K562 treated with DMSO at 1 percent for 12 hours (cell line): ENCODE measurements around the gene ZNHIT2. TPM values are rescaled to one million over a fixed set of nuclear protein-coding genes. Genes with fewer than 3 reads are reported as not detected.

Experiments
- total RNA-seq: library from RNA; unstranded; fragments of 300-600 nt; gene quantifications from 2 replicates; pipeline ENCODE4 v1.2.3, GENCODE V29; 2022; ENCODE audit not compliant: insufficient read depth

The ZNHIT2 gene
- total RNA-seq = 23.0 and 39.0 TPM in 2 replicates

GRCh38 chr11:65117206-65118096 lies at the start of gene ZNHIT2:
Gene ZNHIT2, minus strand, starts transcription at chr11:65117701. Its CDS starts 48 bp downstream, at chr11:65117653.

GRCh38 chr11:65134240-65134951 lies 16.9 kb upstream of the ZNHIT2 start, which contains the start of gene SYVN1:
Gene SYVN1, minus strand, starts transcription at chr11:65134519. Its CDS starts 918 bp downstream, at chr11:65133601.

DNA sequence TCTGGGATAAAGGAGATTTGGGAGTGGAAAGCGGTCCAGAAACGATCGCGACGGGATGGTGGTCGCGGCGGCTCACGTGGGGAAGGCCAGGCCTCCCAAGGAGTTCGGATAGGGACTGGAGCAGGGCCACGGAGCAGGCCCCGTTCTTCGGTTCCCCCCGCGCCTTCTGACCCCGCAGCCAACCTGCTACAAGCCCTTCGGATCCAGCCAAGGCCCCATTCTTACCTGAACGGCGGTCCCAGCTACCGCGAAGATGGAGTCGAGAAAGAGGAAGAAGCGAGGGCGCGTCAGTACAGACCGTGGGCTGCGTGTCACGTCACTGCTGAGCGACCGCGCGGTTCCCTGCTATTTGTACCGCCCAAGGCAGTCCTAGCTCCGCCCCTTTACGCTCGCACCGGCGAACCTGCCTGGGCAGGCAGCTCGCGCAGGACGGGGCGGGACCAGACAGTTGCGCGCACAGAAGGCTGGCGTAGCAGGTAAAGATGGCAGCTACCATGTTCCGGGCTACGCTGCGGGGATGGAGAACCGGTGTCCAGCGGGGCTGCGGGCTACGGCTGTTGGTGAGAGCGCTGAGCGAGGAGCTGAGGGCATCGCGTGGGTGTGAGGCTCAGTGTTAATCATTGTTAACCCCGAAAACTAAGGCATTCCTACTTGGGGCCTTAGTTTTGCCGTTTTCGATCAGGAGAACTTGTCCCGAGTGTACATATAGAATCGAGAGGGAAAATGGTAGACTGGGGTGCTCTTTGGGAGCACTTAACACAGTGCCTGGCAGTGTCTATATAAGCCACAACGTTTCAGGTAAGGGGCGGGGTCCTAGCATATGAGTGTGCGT lies 4.6 kb upstream of the ZNHIT2 start, which contains the start of the genes FAU and MRPL49:
Gene FAU, minus strand, starts transcription at position 270 of the 832 bp plus-strand sequence. CDS start 321 bp downstream, outside the sequence.
Gene MRPL49, plus strand, starts transcription at position 457 of the 832 bp plus-strand sequence. Its CDS starts 26 bp downstream, at position 483.

GRCh38 chr11:65111744-65112545 lies 5.6 kb downstream of the ZNHIT2 start, which contains the start of gene TM7SF2:
Gene TM7SF2, plus strand, starts transcription at chr11:65111872. Its CDS starts 144 bp downstream, at chr11:65112016.

GRCh38 chr11:65095974-65096806 lies 21.3 kb downstream of the ZNHIT2 start, which contains the start of gene VPS51:
Gene VPS51, plus strand, starts transcription at chr11:65096214. Its CDS starts 37 bp downstream, at chr11:65096251.

DNA sequence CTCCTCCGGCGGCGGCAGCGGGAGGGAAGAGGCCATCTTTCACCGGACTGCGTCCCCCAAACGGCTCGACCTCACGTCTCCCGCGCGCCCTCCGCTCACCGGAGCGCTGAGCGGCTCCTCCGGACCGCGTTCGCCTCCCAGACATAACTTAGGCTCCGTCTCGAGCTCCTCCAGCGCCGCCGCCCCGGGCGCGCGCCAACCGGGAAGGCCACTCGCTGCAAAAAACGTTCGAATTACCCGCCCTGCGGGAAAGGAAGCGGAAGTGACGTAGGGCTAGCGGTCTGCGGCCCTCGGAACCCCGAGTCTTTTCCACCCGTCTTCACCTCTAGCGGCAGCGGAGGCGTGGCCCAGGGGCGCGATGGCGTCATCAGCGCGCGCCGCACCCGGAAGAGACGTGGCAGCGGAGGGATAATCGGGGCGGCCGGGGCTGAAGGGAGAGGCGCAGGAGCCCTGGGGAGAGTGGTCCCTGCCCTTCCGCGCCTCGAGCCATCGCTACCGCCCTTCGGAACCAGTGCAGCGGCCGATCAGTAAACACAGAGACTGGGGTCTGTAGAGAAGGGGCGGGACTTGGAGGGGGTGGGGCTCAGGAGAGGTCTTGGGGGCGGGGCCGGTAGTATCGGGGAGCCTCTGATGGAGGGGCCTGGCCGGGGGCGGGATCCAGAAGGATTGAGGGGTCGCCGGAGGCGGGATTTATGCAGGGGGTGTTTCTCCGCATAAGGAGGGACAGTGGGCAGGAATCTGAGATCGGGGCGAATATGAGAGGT lies 33.5 kb downstream of the ZNHIT2 start, which contains the start of the genes CDCA5 and ZFPL1:
Gene CDCA5, minus strand, starts transcription at position 207 of the 764 bp plus-strand sequence. Its CDS starts 62 bp downstream, at position 145.
Gene ZFPL1, plus strand, starts transcription at position 389 of the 764 bp plus-strand sequence. CDS start 477 bp downstream, outside the sequence.

Other genes with a start within 250 kb of the ZNHIT2 start
- gene EHD1, start 239.1 kb downstream of the ZNHIT2 start, total RNA-seq = 40.6 and 54.9 TPM in 2 replicates
- 39.0 and 52.7 TPM in 2 replicates for gene ATG2A, start 200.5 kb downstream of the ZNHIT2 start, total RNA-seq
- 8.6 and 17.6 TPM in 2 replicates for gene PPP2R5B, start 193.0 kb downstream of the ZNHIT2 start, total RNA-seq
- not detected in 2 replicates for gene GPHA2, start 181.8 kb downstream of the ZNHIT2 start, total RNA-seq
- gene MAJIN, start 145.6 kb downstream of the ZNHIT2 start, total RNA-seq = not detected in 2 replicates
- gene BATF2, start 120.7 kb downstream of the ZNHIT2 start, total RNA-seq = 5.1 and 7.1 TPM in 2 replicates
- 96.4 and 125 TPM in 2 replicates for gene ARL2, start 103.5 kb downstream of the ZNHIT2 start, total RNA-seq
- gene SNX15, start 90.3 kb downstream of the ZNHIT2 start, total RNA-seq = 35.5 and 47.3 TPM in 2 replicates
- gene SAC3D1, start 76.5 kb downstream of the ZNHIT2 start, total RNA-seq = 47.0 and 58.8 TPM in 2 replicates
- gene NAALADL1, start 59.1 kb downstream of the ZNHIT2 start, total RNA-seq = 0.42 and 0.60 TPM in 2 replicates
- gene CDCA5, start 33.7 kb downstream of the ZNHIT2 start, total RNA-seq = 75.1 and 95.6 TPM in 2 replicates
- gene ZFPL1, start 33.5 kb downstream of the ZNHIT2 start, total RNA-seq = 71.0 and 72.9 TPM in 2 replicates
- gene VPS51, start 21.5 kb downstream of the ZNHIT2 start, total RNA-seq = 109 and 208 TPM in 2 replicates
- gene TM7SF2, start 5.8 kb downstream of the ZNHIT2 start, total RNA-seq = 21.6 and 28.9 TPM in 2 replicates
- gene FAU, start 4.4 kb upstream of the ZNHIT2 start, total RNA-seq = 1,026 and 1,686 TPM in 2 replicates
- gene MRPL49, start 4.6 kb upstream of the ZNHIT2 start, total RNA-seq = 68.8 and 87.9 TPM in 2 replicates
- 30.5 and 61.8 TPM in 2 replicates for gene SYVN1, start 16.8 kb upstream of the ZNHIT2 start, total RNA-seq
- gene SPDYC, start 52.5 kb upstream of the ZNHIT2 start, total RNA-seq = 15.3 and 19.5 TPM in 2 replicates
- 157 and 166 TPM in 2 replicates for gene CAPN1, start 64.2 kb upstream of the ZNHIT2 start, total RNA-seq
- 24.4 and 36.9 TPM in 2 replicates for gene POLA2, start 144.3 kb upstream of the ZNHIT2 start, total RNA-seq
- gene CDC42EP2, start 197.2 kb upstream of the ZNHIT2 start, total RNA-seq = 1.0 and 6.6 TPM in 2 replicates
- 41.9 and 70.0 TPM in 2 replicates for gene DPF2, start 216.2 kb upstream of the ZNHIT2 start, total RNA-seq
- 6.5 and 7.1 TPM in 2 replicates for gene TIGD3, start 237.1 kb upstream of the ZNHIT2 start, total RNA-seq